ENCODE results near the gene ZMIZ2.

DNA sequence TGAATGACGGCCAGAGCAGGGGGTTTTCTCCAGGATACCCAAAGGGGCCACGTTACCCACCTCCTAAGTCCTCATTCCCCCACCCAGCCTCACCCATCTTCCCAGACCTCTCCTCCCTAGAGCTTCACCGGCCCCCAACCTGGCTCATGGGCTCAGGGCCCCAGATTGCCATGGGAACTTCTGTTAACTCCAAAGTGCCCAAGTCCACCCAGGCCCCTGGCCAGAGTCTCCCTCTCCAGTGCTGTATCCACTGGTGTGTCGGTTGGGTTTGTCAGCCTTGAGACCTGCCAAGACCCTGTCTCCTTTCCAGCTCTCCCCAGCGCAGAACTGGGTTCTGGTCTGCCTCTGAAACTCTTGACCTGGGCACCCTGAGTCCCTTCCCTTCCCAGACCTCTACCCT, 37.1 kb upstream of the ZMIZ2 start:
- TF ChIP-seq ETV1 (tag; conservative IDR thresholded peaks at IDR 0.05; ENCODE audit: low read depth) (no peak), GABPB2 (CRISPR knock-in tag; conservative IDR thresholded peaks at IDR 0.05) (no peak), ZBTB26 (CRISPR knock-in tag; IDR thresholded peaks at IDR 0.05) (no peak), NFYB (IDR thresholded peaks at IDR 0.05; ENCODE audit: extremely low read depth, insufficient read length) (no peak), NFIC (IDR thresholded peaks at IDR 0.05) (no peak)
